Measurements from ENCODE around the gene ZNF268. TPM values are rescaled to one million over a fixed set of nuclear protein-coding genes. Genes with fewer than 3 reads are reported as not detected.

Gene ZNF268
- total RNA-seq, 1 experiment from 2014 or later = 1.1 TPM

DNA sequence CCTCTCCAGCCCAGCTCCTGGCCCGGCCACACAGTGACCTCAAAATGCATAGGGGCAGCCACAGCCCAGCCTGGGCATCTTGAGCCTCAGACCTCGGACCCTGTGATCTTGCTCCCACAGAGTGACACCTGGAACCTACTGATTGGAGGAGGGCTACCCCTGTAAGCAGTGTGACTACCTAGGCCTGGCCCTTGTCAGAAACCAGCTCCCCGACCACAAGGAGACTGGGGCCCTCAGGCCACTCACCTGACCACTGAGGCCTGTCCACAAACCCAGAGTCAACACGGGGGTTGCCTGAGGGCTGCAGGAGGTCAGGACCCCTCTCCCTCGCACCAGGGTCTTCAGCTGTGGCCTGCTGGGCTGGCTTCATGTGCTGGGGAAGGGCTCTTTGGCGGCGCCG lies 45.4 kb downstream of the ZNF268 start:
- H3F3A ChIP-seq (ENCODE audit: low read length, unreplicated experiment) = no peaks in the 10 kb centered on the region
- BruUV-seq (replicated peaks) = no TSS peak
- H3K9ac ChIP-seq (ENCODE audit: low read length) = no peak overlapping the region
- H2AFZ ChIP-seq (ENCODE audit: low read length) = no peak overlapping the region
- H3K9me3 ChIP-seq (ENCODE audit: low read length) = no peaks in the 10 kb centered on the region
- no peaks in the 10 kb centered on the region for H3K4me1 ChIP-seq (ENCODE audit: insufficient read depth, low read length)
- H3K4me2 ChIP-seq (ENCODE audit: low read length) = no peak overlapping the region
- ChIA-PET POLR2A (ENCODE audit: unreplicated experiment) (no interaction called here), CTCF (no interaction called here)
- TF ChIP-seq, protein P1, sequence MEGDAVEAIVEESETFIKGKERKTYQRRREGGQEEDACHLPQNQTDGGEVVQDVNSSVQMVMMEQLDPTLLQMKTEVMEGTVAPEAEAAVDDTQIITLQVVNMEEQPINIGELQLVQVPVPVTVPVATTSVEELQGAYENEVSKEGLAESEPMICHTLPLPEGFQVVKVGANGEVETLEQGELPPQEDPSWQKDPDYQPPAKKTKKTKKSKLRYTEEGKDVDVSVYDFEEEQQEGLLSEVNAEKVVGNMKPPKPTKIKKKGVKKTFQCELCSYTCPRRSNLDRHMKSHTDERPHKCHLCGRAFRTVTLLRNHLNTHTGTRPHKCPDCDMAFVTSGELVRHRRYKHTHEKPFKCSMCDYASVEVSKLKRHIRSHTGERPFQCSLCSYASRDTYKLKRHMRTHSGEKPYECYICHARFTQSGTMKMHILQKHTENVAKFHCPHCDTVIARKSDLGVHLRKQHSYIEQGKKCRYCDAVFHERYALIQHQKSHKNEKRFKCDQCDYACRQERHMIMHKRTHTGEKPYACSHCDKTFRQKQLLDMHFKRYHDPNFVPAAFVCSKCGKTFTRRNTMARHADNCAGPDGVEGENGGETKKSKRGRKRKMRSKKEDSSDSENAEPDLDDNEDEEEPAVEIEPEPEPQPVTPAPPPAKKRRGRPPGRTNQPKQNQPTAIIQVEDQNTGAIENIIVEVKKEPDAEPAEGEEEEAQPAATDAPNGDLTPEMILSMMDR (conservative IDR thresholded peaks at IDR 0.05; ENCODE audit: low read depth, low read length) = no peak
- TF ChIP-seq EZH2phosphoT487 (IDR thresholded peaks at IDR 0.05; ENCODE audit: borderline replicate concordance, low read length) = no peak
- TF ChIP-seq EZH2 (IDR thresholded peaks at IDR 0.05; ENCODE audit: low read length, unreplicated experiment) = no peak
- no peaks in the 10 kb centered on the region for H3K36me3 ChIP-seq (ENCODE audit: low read depth, low read length)
- H3K27me3 ChIP-seq (ENCODE audit: low read length) = no peaks in the 10 kb centered on the region
- no peak overlapping the region for H3K4me3 ChIP-seq (ENCODE audit: low read length)
- intact Hi-C loops (cut with micrococcal nuclease) = no loop called here
- H3K9me2 ChIP-seq (replicated peaks; ENCODE audit: low read length) = no peaks in the 10 kb centered on the region
- H3K79me2 ChIP-seq (ENCODE audit: low read length) = no peaks in the 10 kb centered on the region
- ATAC-seq = no peak
- no peaks in the 10 kb centered on the region for H4K20me1 ChIP-seq (ENCODE audit: low read length)
- no peak overlapping the region for H3K27ac ChIP-seq (ENCODE audit: low read length)
- DNase-seq = no peak

DNA sequence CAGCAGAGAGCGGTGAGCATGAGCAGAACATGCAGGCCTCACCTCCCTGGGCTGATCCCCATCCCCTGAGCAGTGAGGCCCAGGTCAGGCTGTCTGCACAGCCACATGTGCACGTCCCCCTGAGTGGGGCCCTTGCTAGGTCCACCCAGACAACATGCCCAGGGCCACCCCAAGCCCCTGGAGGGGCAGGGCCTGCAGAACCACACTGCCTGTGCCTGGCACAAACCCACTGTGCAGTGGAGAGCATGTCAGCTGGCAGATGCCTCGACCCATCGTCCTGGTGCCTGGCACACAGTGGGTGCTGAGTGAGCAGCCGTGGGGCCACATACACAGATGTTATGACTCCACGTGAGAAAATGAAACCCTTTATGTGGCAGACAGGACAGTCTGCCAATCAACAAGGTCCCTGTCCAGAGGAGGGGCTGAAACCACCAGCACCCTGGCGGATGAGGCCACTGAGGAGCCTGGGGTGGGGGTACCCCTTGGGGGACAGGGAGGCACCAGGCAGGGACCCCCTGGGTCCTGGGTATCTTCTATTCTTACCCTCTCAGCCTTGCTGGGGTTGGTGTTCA lies 46.1 kb downstream of the ZNF268 start:
- Histone ChIP-seq H3K4me3 (ENCODE audit: low read length) (no peak overlapping the region), H3K27ac (ENCODE audit: low read length) (no peak overlapping the region), H2AFZ (ENCODE audit: low read length) (no peak overlapping the region), H3F3A (ENCODE audit: low read length, unreplicated experiment) (no peaks in the 10 kb centered on the region), H4K20me1 (ENCODE audit: low read length) (no peaks in the 10 kb centered on the region), H3K4me1 (ENCODE audit: insufficient read depth, low read length) (no peaks in the 10 kb centered on the region), H3K36me3 (ENCODE audit: low read depth, low read length) (no peaks in the 10 kb centered on the region), H3K27me3 (ENCODE audit: low read length) (no peaks in the 10 kb centered on the region), H3K9ac (ENCODE audit: low read length) (no peak overlapping the region), H3K9me3 (ENCODE audit: low read length) (no peaks in the 10 kb centered on the region), H3K4me2 (ENCODE audit: low read length) (no peak overlapping the region), H3K79me2 (ENCODE audit: low read length) (no peaks in the 10 kb centered on the region), H3K9me2 (replicated peaks; ENCODE audit: low read length) (no peaks in the 10 kb centered on the region)
- TF ChIP-seq EZH2phosphoT487 (IDR thresholded peaks at IDR 0.05; ENCODE audit: borderline replicate concordance, low read length) = no peak
- no peak for TF ChIP-seq EZH2 (IDR thresholded peaks at IDR 0.05; ENCODE audit: low read length, unreplicated experiment)
- TF ChIP-seq, protein P1 (conservative IDR thresholded peaks at IDR 0.05; ENCODE audit: low read depth, low read length) = no peak
- no TSS peak for BruUV-seq (replicated peaks)
- POLR2A ChIA-PET (ENCODE audit: unreplicated experiment) = no interaction called here
- CTCF ChIA-PET = no interaction called here
- ATAC-seq (no peak), DNase-seq (no peak)
- intact Hi-C loops (cut with micrococcal nuclease) = no loop called here

DNA sequence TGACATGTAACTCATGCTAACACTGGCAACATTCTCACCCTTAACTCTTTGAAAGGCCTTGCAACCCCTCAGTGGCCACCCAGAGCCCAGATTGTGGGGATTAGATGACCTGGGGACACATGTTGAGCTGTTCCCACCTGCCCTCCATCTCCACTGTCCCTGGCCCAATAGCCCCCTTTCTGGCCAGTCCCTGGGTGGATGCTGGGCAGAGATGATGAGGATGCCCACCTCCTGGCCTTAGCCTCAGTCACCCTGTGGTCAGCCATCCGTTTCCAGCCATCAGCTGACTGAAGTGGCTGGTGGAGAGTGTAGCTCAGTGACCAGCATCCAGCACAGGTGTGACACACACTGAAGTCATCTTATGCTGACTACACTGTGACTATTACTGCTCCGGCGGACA lies 49.7 kb downstream of the ZNF268 start:
- Histone ChIP-seq H3K4me2 (ENCODE audit: low read length) (no peak overlapping the region), H3K27ac (ENCODE audit: low read length) (no peak overlapping the region), H3K9me3 (ENCODE audit: low read length) (no peaks in the 10 kb centered on the region), H2AFZ (ENCODE audit: low read length) (no peak overlapping the region), H3K9ac (ENCODE audit: low read length) (no peak overlapping the region), H3K4me3 (ENCODE audit: low read length) (no peak overlapping the region), H3K27me3 (ENCODE audit: low read length) (no peaks in the 10 kb centered on the region), H3K9me2 (replicated peaks; ENCODE audit: low read length) (no peaks in the 10 kb centered on the region), H3F3A (ENCODE audit: low read length, unreplicated experiment) (no peaks in the 10 kb centered on the region), H4K20me1 (ENCODE audit: low read length) (no peaks in the 10 kb centered on the region), H3K36me3 (ENCODE audit: low read depth, low read length) (no peaks in the 10 kb centered on the region), H3K79me2 (ENCODE audit: low read length) (no peaks in the 10 kb centered on the region), H3K4me1 (ENCODE audit: insufficient read depth, low read length) (no peaks in the 10 kb centered on the region)
- no TSS peak for BruUV-seq (replicated peaks)
- ChIA-PET POLR2A (ENCODE audit: unreplicated experiment) (no interaction called here), CTCF (no interaction called here)
- no peak for TF ChIP-seq EZH2phosphoT487 (IDR thresholded peaks at IDR 0.05; ENCODE audit: borderline replicate concordance, low read length)
- no peak for TF ChIP-seq EZH2 (IDR thresholded peaks at IDR 0.05; ENCODE audit: low read length, unreplicated experiment)
- TF ChIP-seq, protein P1 (conservative IDR thresholded peaks at IDR 0.05; ENCODE audit: low read depth, low read length) = no peak
- no peak for DNase-seq
- intact Hi-C loops (cut with micrococcal nuclease) = no loop called here
- no peak for ATAC-seq

All from PC-3 (cell line).